BJ (cell line): ENCODE measurements around the gene SMC1A. TPM values are rescaled to one million over a fixed set of nuclear protein-coding genes. Genes with fewer than 3 reads are reported as not detected.

Source experiments
- CTCF ChIA-PET: fragments of 350-600 bp; formaldehyde crosslinking; extraction: SDS; loops from one replicate; lab custom pipeline; 2021; ENCODE audit warnings: antibody characterized with exemption, inconsistent platforms; lab: Yijun Ruan, JAX
- POLR2A ChIA-PET: fragments of 300-600 bp; sonication (Branson Sonifier 250); formaldehyde crosslinking; extraction: SDS; loops from one replicate; lab custom pipeline; 2021; ENCODE audit warnings: antibody characterized with exemption; lab: Charles Lee
- DNase-seq: peaks from one replicate; pipeline ENCODE4 v3.0.0-alpha.2; 2011; ENCODE audit warnings: low read depth
- H3K27me3 ChIP-seq: 2 replicates; pipeline ENCODE4 v1.6.0; 2011; ENCODE audit warnings: low read length; ENCODE audit not compliant: control insufficient read depth, insufficient read depth
- H3K36me3 ChIP-seq: 2 replicates; pipeline ENCODE4 v1.5.1; 2011; ENCODE audit warnings: low read length; ENCODE audit not compliant: control insufficient read depth, insufficient read depth
- H3K4me3 ChIP-seq: 2 replicates; pipeline ENCODE4 v1.5.1; 2011; ENCODE audit warnings: low read depth, mild to moderate bottlenecking, control low read depth, low read length
- polyA plus RNA-seq: library from polyadenylated mRNA; depleted of rRNA; stranded (reverse); fragments of >200 nt; gene quantifications from 2 replicates; pipeline ENCODE4 v1.2.3, GENCODE V29; 2011
- TF ChIP-seq, protein P1 (sequence below): IDR thresholded peaks from 2 replicates; pipeline ENCODE4 v1.5.1; 2011; ENCODE audit warnings: low read depth, mild to moderate bottlenecking, control low read depth, inconsistent platforms, low read length, moderate library complexity; ENCODE audit not compliant: insufficient read depth

The SMC1A gene
- polyA plus RNA-seq, 1 experiment, result 18.7 TPM

- DNase-seq, result no peak
- Histone ChIP-seq H3K27me3 (no peaks in the 10 kb centered on the region), H3K36me3 (peaks cover 2% of the 10 kb centered on the region), H3K4me3 (no peak overlapping the region)
- ChIA-PET POLR2A (no interaction called here), CTCF (no interaction called here)
- TF ChIP-seq, protein P1, sequence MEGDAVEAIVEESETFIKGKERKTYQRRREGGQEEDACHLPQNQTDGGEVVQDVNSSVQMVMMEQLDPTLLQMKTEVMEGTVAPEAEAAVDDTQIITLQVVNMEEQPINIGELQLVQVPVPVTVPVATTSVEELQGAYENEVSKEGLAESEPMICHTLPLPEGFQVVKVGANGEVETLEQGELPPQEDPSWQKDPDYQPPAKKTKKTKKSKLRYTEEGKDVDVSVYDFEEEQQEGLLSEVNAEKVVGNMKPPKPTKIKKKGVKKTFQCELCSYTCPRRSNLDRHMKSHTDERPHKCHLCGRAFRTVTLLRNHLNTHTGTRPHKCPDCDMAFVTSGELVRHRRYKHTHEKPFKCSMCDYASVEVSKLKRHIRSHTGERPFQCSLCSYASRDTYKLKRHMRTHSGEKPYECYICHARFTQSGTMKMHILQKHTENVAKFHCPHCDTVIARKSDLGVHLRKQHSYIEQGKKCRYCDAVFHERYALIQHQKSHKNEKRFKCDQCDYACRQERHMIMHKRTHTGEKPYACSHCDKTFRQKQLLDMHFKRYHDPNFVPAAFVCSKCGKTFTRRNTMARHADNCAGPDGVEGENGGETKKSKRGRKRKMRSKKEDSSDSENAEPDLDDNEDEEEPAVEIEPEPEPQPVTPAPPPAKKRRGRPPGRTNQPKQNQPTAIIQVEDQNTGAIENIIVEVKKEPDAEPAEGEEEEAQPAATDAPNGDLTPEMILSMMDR, result no peak
These were observed 43.3 kb downstream of the SMC1A start for GRCh38 chrX:53379008-53379710.

DNA sequence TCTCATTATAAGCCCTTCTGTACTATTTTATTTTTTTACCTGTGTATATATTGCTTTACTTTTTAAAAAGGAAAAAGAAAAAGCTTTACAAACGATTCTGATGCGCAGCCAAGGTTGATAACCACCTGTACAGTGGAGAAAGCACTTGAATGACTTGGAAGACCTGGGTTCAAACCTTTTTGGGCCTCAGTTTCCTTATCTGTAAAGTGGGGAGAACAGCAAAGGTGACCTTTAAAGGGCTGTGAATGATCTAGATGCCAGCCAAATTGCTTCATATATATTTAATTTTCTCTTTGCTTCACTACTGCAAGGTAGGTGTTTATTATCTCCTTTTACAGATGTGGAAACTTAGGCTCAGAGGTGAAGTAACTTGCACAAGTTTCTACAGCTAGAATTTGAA, 45.0 kb downstream of the SMC1A start:
- Histone ChIP-seq H3K4me3 (no peak overlapping the region), H3K36me3 (peaks cover 2% of the 10 kb centered on the region), H3K27me3 (no peaks in the 10 kb centered on the region)
- CTCF ChIA-PET, result no interaction called here
- TF ChIP-seq, protein P1, result no peak
- POLR2A ChIA-PET, result no interaction called here
- no peak for DNase-seq

DNA sequence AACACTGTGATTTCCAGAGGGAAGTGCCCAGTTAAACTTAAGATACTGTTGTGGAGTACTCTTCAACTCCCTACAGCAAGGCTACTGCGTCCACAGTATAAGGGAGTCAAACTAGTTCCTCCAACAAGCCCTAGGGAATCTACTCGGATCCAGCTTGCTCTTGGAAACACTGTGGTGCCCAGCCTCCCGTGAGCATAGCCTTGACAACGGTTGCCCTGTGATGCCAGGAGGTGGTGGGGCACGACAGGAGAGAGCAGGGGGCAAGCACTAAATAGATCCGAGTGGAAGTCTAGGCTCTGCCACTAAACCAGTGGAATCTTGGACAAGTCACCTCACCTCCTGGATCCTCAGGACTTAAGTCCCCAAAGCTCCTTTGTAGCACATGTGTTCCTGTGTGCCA, 45.6 kb downstream of the SMC1A start:
- no peak overlapping the region for H3K4me3 ChIP-seq
- peaks cover 1% of the 10 kb centered on the region; the same call in 1 of the 2 replicates for H3K36me3 ChIP-seq
- no peaks in the 10 kb centered on the region for H3K27me3 ChIP-seq
- ChIA-PET CTCF (no interaction called here), POLR2A (no interaction called here)
- no peak for DNase-seq
- TF ChIP-seq, protein P1, result no peak

DNA sequence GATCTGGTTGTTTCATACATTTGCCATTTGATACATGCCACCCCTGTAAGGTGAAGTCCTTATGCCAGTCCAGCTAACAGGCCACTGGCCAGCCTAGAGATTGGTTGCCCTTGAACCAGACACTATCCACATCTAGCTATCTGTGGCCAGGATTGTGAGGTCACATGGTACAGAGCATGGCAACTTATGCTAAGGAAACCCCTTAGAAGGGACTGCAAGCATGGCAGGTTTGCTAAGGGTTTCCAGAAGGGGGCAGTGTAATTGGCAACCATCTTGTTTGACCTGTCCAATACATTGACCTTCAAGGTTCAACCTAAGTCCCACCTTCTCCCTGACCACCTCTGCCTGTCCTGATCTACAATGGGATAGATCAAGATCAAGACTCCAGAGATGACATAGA, 47.5 kb downstream of the SMC1A start:
- H3K36me3 ChIP-seq, result no peaks in the 10 kb centered on the region
- H3K27me3 ChIP-seq, result no peaks in the 10 kb centered on the region
- TF ChIP-seq, protein P1, result no peak
- DNase-seq, result no peak
- no peak overlapping the region for H3K4me3 ChIP-seq
- ChIA-PET CTCF (no interaction called here), POLR2A (no interaction called here)

- Histone ChIP-seq H3K4me3 (no peak overlapping the region), H3K36me3 (no peaks in the 10 kb centered on the region), H3K27me3 (no peaks in the 10 kb centered on the region)
- ChIA-PET POLR2A (no interaction called here), CTCF (no interaction called here)
- no peak for DNase-seq
- TF ChIP-seq, protein P1, result no peak
These were observed 48.1 kb downstream of the SMC1A start for GRCh38 chrX:53374222-53374820.
